HepG2 (cell line): ENCODE measurements around the gene CSNK2B. TPM values are rescaled to one million over a fixed set of nuclear protein-coding genes. Genes with fewer than 3 reads are reported as not detected.
A peak's percentile ranks its signal among the peaks of the same experiment; 100 is the strongest.

ENCODE experiments used
- ARNTL ChIP-seq: sonication (generic); formaldehyde crosslinking; IDR thresholded peaks from 2 replicates; pipeline ENCODE4 v1.4.0; 2020; ENCODE audit warnings: mild to moderate bottlenecking, missing genetic modification reagents
- ERF ChIP-seq: IDR thresholded peaks from 2 replicates; pipeline ENCODE4 v1.6.1; 2018; ENCODE audit warnings: missing biosample characterization, missing genetic modification reagents
- FOSL2 ChIP-seq: sonication (generic); formaldehyde crosslinking; IDR thresholded peaks from 2 replicates; pipeline ENCODE4 v1.4.0; 2020; ENCODE audit warnings: missing genetic modification reagents
- FOXA1 ChIP-seq, 2 experiments: fragments of 450-650 bp in 1 of 2; sonication (generic) in 1 of 2; formaldehyde crosslinking in 1 of 2; IDR thresholded peaks; 2 replicates each; pipeline versions ENCODE4 v1.4.0 to v1.6.1; 2016 to 2020; ENCODE audit warnings: missing genetic modification reagents in 1 of 2
- FOXO1 ChIP-seq: sonication (generic); formaldehyde crosslinking; IDR thresholded peaks from 2 replicates; pipeline ENCODE4 v1.4.0; 2020; ENCODE audit warnings: missing genetic modification reagents
- HDAC1 ChIP-seq: sonication (generic); formaldehyde crosslinking; IDR thresholded peaks from 2 replicates; pipeline ENCODE4 v1.5.1; 2020; ENCODE audit warnings: mild to moderate bottlenecking, missing genetic modification reagents
- HNRNPLL ChIP-seq: fragments of 200-400 bp; formaldehyde crosslinking; IDR thresholded peaks from 2 replicates; pipeline ENCODE4 v1.6.1; 2017; ENCODE audit warnings: mild to moderate bottlenecking, low read depth, low read length; ENCODE audit not compliant: poor library complexity, severe bottlenecking
- NR2F6 ChIP-seq, 2 experiments: IDR thresholded peaks; 2 replicates each; pipeline ENCODE4 v1.6.1; 2016; ENCODE audit warnings: antibody characterized with exemption in 1 of 2, mild to moderate bottlenecking in 1 of 2
- PCBP1 ChIP-seq: fragments of 200-400 bp; formaldehyde crosslinking; IDR thresholded peaks from 2 replicates; pipeline ENCODE4 v1.6.1; 2017; ENCODE audit warnings: mild to moderate bottlenecking, low read depth, low read length, borderline replicate concordance
- REPIN1 ChIP-seq: sonication (generic); formaldehyde crosslinking; IDR thresholded peaks from 2 replicates; pipeline ENCODE4 v1.8.0; 2022; ENCODE audit warnings: missing genetic modification reagents, low read depth, mild to moderate bottlenecking, borderline replicate concordance
- SMYD3 ChIP-seq: sonication (generic); formaldehyde crosslinking; IDR thresholded peaks from 2 replicates; pipeline ENCODE4 v1.8.1; 2023; ENCODE audit warnings: mild to moderate bottlenecking, missing genetic modification reagents
- SOX6 ChIP-seq, 2 experiments: fragments of 450-650 bp in 1 of 2; sonication (generic) in 1 of 2; formaldehyde crosslinking in 1 of 2; IDR thresholded peaks; 2 replicates each; pipeline versions ENCODE4 v1.4.0 to v1.6.1; 2017 to 2020; ENCODE audit warnings: antibody characterized with exemption in 1 of 2, mild to moderate bottlenecking in 1 of 2, missing genetic modification reagents in 1 of 2
- SRSF1 ChIP-seq: fragments of 200-400 bp; formaldehyde crosslinking; optimal IDR thresholded peaks from 2 replicates; pipeline ENCODE3; 2017; ENCODE audit warnings: mild to moderate bottlenecking, low read depth, low read length, moderate library complexity
- STAT5B ChIP-seq: sonication (generic); formaldehyde crosslinking; IDR thresholded peaks from 2 replicates; pipeline ENCODE4 v1.4.0; 2020; ENCODE audit warnings: missing genetic modification reagents
- TOE1 ChIP-seq: sonication (generic); formaldehyde crosslinking; IDR thresholded peaks from 2 replicates; pipeline ENCODE4 v1.4.0; 2020; ENCODE audit warnings: mild to moderate bottlenecking, missing genetic modification reagents
- ZBTB20 ChIP-seq: sonication (generic); formaldehyde crosslinking; IDR thresholded peaks from 2 replicates; pipeline ENCODE4 v1.8.1; 2023; ENCODE audit warnings: missing genetic modification reagents, low read depth, mild to moderate bottlenecking, borderline replicate concordance
- ZFP41 ChIP-seq: sonication (generic); formaldehyde crosslinking; IDR thresholded peaks from 2 replicates; pipeline ENCODE4 v1.4.0; 2020; ENCODE audit warnings: mild to moderate bottlenecking, missing genetic modification reagents, borderline replicate concordance
- ZIK1 ChIP-seq: sonication (generic); formaldehyde crosslinking; IDR thresholded peaks from 2 replicates; pipeline ENCODE4 v1.5.0; 2020; ENCODE audit warnings: mild to moderate bottlenecking, low read depth, missing genetic modification reagents, borderline replicate concordance
- ZMYM3 ChIP-seq: sonication (generic); formaldehyde crosslinking; IDR thresholded peaks from 2 replicates; pipeline ENCODE4 v1.5.1; 2020; ENCODE audit warnings: mild to moderate bottlenecking, missing genetic modification reagents
- ZNF10 ChIP-seq: sonication (generic); formaldehyde crosslinking; IDR thresholded peaks from 2 replicates; pipeline ENCODE4 v1.4.0; 2020; ENCODE audit warnings: mild to moderate bottlenecking, low read depth, missing genetic modification reagents, borderline replicate concordance
- ZNF12 ChIP-seq: sonication (generic); formaldehyde crosslinking; IDR thresholded peaks from 2 replicates; pipeline ENCODE4 v1.5.0; 2020; ENCODE audit warnings: missing genetic modification reagents
- ZNF3 ChIP-seq: IDR thresholded peaks from 2 replicates; pipeline ENCODE4 v1.7.0; 2017; ENCODE audit warnings: inconsistent platforms
- ZNF879 ChIP-seq: sonication (generic); formaldehyde crosslinking; IDR thresholded peaks from 2 replicates; pipeline ENCODE4 v1.8.1; 2023; ENCODE audit warnings: missing genetic modification reagents
- polyA plus RNA-seq, 8 experiments: library from polyadenylated mRNA; depleted of rRNA in 3 of 8; stranded (reverse) in 7 of 8; unstranded in 1 of 8; fragments of >200 nt; fragmentation: Illumina TruSeq in 4 of 8; extraction: Trizol in 4 of 8; gene quantifications; 2 replicates each; pipeline versions ENCODE4 v1.2.1 to v1.2.3, GENCODE V29; 2011 to 2016; ENCODE audit warnings: low read depth in 4 of 8, missing spikeins in 1 of 8, mixed read lengths in 1 of 8; ENCODE audit not compliant: insufficient read depth in 1 of 8
- total RNA-seq, 5 experiments: library from RNA; depleted of rRNA; stranded (reverse); fragments of >200 nt; fragmentation: Illumina TruSeq; extraction: Trizol; gene quantifications; 2 replicates each; pipeline ENCODE4 v1.2.3, GENCODE V29; 2016; ENCODE audit warnings: low read depth in 1 of 5
- TF ChIP-seq, protein P1 (sequence below): sonication (generic); formaldehyde crosslinking; IDR thresholded peaks from 2 replicates; pipeline ENCODE4 v1.4.0; 2020; ENCODE audit warnings: mild to moderate bottlenecking, missing genetic modification reagents
- TF ChIP-seq, protein P2 (sequence below): sonication (generic); formaldehyde crosslinking; IDR thresholded peaks from 2 replicates; pipeline ENCODE4 v1.4.0; 2020; ENCODE audit warnings: mild to moderate bottlenecking, missing genetic modification reagents, borderline replicate concordance

Gene CSNK2B
- total and polyA plus RNA-seq, 2 of the 13 experiments (the other 11 are each of a cell fraction or from before 2014, with no cell fraction given), result 111 to 296 TPM

DNA sequence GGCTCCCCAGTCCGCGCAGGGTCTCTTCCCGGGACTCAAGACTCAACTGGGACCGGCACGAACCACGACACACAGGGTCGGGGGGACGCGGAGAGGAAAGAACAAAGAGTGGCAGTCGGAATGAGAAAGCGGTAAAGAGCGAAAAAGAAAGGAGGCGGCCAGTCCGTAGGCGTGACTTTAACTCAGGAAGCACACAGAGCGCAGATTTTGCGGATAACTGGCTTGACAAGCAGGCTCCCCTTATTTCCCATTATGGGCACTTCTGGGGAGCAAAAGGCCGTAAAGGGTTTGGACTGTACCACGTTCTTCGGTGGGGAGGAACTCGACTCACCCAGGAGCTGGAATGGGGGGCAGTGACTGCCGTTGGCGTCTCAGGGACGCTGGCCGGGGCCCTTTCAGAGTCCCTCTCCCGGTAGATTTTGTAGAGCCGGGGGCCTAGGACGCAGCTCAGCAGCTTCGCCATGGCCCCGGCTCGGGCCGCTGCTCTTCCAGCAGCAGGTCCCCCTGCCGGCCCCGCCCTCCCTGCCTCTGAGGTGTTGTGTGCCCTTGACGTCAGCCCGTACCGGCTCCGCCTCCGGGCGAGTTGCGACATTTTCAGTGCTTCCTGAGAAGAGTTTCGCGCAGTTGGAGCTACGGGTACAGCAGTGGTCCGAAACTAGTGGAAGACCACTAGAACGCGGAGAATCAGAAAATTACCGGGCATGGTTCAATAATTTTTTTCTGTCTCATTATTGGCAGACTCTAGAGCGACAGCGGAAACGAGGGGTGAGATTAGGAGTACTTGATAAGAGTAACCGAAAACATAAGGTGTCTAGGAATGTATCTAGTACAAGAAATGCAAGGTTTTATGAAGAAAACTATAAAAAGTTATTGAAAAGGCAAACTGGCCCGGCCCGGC, 37.2 kb downstream of the CSNK2B start, which contains the start of gene ABHD16A (continued):
- TF ChIP-seq HNRNPLL (peak; percentile 95), STAT5B (CRISPR knock-in tag) (no peak), FOXA1 (IDR thresholded peaks at IDR 0.05) (no peak), FOXA1 (CRISPR knock-in tag; IDR thresholded peaks at IDR 0.05) (peak; percentile 46), ZFP41 (no peak), ZMYM3 (peak; percentile 75), PCBP1 (peak; percentile 66; the same call in 1 of the 2 replicates), TOE1 (CRISPR knock-in tag) (peak; percentile 76; the same call in 1 of the 2 replicates), ZIK1 (CRISPR knock-in tag) (no peak), ZNF879 (CRISPR knock-in tag) (0 out of 2 replicates have a peak, but pooled peaks have one; percentile 68), ERF (CRISPR knock-in tag) (peak; percentile 93), SMYD3 (CRISPR knock-in tag) (peak; percentile 91; the same call in 1 of the 2 replicates), FOXO1 (peak; percentile 56; the same call in 1 of the 2 replicates), ZBTB20 (CRISPR knock-in tag) (peak; percentile 61; the same call in 1 of the 2 replicates), FOSL2 (peak; percentile 74; the same call in 1 of the 2 replicates), NR2F6 (IDR thresholded peaks at IDR 0.05) (0 out of 2 replicates have a peak, but pooled peaks have one; percentile 27), NR2F6 (CRISPR knock-in tag; IDR thresholded peaks at IDR 0.05) (0 out of 2 replicates have a peak, but pooled peaks have one; percentile 8), ZNF12 (CRISPR knock-in tag) (peak; percentile 55; the same call in 1 of the 2 replicates), SOX6 (IDR thresholded peaks at IDR 0.05) (no peak), SOX6 (CRISPR knock-in tag; IDR thresholded peaks at IDR 0.05) (peak; percentile 47), ZNF3 (CRISPR knock-in tag) (no peak), HDAC1 (CRISPR knock-in tag) (peak; percentile 86), ZNF10 (CRISPR knock-in tag) (no peak), SRSF1 (peak; percentile 60), ARNTL (CRISPR knock-in tag) (peak; percentile 69; the same call in 1 of the 2 replicates), REPIN1 (CRISPR knock-in tag) (peak; percentile 87; the same call in 1 of the 2 replicates)
- TF ChIP-seq, protein P1, sequence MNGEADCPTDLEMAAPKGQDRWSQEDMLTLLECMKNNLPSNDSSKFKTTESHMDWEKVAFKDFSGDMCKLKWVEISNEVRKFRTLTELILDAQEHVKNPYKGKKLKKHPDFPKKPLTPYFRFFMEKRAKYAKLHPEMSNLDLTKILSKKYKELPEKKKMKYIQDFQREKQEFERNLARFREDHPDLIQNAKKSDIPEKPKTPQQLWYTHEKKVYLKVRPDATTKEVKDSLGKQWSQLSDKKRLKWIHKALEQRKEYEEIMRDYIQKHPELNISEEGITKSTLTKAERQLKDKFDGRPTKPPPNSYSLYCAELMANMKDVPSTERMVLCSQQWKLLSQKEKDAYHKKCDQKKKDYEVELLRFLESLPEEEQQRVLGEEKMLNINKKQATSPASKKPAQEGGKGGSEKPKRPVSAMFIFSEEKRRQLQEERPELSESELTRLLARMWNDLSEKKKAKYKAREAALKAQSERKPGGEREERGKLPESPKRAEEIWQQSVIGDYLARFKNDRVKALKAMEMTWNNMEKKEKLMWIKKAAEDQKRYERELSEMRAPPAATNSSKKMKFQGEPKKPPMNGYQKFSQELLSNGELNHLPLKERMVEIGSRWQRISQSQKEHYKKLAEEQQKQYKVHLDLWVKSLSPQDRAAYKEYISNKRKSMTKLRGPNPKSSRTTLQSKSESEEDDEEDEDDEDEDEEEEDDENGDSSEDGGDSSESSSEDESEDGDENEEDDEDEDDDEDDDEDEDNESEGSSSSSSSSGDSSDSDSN (CRISPR knock-in tag), result peak; percentile 60
- TF ChIP-seq, protein P2, sequence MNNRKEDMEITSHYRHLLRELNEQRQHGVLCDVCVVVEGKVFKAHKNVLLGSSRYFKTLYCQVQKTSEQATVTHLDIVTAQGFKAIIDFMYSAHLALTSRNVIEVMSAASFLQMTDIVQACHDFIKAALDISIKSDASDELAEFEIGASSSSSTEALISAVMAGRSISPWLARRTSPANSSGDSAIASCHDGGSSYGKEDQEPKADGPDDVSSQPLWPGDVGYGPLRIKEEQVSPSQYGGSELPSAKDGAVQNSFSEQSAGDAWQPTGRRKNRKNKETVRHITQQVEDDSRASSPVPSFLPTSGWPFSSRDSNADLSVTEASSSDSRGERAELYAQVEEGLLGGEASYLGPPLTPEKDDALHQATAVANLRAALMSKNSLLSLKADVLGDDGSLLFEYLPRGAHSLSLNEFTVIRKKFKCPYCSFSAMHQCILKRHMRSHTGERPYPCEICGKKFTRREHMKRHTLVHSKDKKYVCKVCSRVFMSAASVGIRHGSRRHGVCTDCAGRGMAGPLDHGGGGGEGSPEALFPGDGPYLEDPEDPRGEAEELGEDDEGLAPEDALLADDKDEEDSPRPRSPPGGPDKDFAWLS (CRISPR knock-in tag), result no peak
